NCI-H1436 treated with DMSO at 0.1 percent for 48 hours (cell line): Measurements from ENCODE around the gene PRKAR1B.
"Not testable (repeated sequence)": the region's sequence is repeated elsewhere in the genome, so short reads cannot be mapped to it uniquely, and the experiment has no call there.

Experiments
- DNase-seq: peaks from one replicate; lab custom pipeline; 2025; lab: John Stamatoyannopoulos, UW

Gene PRKAR1B

DNA sequence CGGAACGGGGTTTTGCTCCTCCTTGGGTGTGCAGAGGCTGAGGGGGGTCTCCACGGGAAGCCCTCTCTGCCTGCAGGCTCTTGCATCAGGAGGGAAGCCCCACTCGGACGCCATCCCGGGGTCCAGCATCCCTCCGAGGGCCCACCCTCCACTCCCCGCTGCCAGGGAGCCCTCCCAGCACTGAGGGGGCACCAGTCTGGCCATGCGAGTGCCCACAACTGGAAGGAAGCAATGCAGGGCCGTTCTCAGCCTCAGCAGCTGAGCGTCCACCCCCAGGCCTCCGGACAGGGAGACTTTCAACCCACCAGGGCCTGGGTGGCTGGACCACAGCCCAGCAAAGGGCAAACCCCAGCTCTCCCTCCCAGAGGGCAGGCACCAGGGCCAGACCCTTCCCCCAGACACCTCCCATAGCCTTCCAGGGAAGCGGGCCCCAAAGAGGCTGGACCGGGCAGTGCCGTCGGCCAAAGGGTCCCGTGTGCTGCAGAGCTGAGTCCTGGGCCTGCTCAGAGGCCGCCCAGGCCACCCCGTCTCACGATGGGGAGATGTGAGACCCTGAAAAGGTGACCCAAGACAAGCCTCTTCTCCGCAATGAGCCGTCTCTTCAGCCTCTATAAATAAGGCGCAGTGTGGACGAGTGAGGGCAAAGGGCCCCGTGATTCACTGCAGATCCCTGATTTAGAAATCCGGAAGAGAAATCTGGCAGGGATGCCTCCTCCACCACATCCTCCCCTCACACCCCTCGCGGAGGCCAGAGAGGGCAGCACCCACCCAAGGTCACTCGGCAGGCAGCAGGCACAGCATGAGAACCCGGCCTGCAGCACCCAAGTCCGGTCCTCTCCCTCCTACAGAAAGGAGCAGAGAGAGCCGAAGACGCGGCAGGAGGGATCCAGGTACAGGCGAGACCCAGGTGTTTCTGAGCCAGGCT is 82.4 kb downstream of the PRKAR1B start:
- no peak for DNase-seq

DNA sequence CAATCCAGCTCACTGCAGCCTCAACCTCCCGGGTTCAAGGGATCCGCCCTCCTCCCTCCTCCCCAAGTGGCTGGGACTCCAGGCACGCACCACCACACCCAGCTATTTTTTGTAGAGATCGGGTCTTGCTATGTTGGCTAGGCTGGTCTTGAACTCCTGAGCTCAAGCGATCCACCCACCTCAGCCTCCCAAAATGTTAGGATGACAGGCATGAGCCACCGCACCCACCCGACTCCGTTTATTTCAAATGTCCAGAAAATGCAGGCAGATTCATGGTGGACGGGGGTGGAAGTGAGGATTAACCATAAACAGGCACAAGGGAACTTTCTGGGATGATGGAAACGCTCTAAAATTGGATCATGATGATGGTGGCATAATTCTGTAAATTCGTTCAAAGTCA is 85.1 kb downstream of the PRKAR1B start:
- DNase-seq, result no peak

DNA sequence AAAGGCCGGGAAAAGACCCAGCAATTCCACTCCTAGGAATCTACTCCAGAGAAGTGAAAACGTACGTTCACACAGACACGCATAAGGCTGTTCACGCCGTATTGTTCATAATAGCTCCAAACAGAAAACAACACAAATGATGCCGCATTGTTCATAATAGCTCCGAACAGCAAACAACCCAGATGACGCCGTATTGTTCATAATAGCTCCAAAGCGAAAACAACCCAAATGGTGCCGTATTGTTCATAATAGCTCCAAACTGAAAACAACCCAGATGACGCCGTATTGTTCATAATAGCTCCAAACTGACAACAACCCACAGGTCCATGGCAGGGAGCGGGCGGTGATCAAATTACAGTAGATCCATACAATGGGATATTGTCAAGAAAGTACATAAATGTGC is 85.8 kb downstream of the PRKAR1B start:
- DNase-seq, result no peak

DNA sequence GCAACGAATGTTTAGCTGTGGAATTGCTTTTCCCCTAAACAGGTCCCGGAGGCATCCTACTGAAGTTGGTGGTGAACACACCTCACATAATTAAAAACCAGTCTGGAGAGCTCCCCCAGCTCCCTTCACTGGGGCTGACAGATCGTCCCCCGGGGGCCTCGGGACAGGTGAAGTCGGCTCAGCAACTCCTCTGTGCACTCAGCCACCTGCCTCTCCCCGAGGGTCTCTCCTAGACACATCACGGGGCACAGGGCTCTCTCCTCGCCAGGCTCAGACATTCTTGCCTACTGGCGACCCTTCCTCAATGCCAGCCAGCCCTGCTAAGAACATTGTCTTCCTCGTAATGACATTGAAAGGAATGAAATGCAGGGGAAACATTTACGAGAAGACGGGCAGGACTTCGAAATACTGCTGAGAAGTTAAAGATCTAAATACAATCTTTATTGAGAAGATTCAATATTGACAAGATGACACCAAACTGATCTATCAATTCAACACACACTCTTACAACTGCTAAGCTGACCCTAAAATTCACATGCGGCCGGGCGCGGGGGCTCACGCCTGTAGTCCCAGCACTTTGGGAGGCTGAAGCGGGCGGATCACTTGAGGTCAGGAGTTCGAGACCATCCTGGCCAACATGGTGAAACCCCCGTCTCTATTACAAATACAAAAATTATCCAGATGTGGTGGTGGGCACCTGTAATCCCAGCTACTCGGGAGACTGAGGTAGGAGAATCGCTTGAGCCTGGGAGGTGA is 88.6 kb downstream of the PRKAR1B start:
- DNase-seq, result no peak

DNA sequence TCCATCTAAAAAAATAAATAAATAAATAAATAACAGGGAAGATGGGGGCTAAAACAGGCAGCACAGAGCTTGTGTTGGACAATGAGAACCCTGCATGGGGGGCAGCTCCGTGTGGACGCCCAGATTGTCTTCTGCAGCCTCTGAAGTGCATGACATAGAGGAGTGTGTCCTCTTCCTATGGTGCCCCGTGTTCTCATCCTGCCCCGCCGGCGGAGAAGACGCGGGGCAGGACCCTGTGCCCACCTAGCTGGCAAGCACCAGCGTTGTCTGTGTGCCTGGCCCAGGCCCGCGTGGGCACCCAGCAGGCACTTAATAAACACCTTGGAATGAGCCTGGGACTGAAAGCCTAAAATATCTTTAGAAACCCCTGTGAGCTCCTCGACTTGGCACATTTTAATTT is 89.3 kb downstream of the PRKAR1B start:
- DNase-seq, result no peak

DNA sequence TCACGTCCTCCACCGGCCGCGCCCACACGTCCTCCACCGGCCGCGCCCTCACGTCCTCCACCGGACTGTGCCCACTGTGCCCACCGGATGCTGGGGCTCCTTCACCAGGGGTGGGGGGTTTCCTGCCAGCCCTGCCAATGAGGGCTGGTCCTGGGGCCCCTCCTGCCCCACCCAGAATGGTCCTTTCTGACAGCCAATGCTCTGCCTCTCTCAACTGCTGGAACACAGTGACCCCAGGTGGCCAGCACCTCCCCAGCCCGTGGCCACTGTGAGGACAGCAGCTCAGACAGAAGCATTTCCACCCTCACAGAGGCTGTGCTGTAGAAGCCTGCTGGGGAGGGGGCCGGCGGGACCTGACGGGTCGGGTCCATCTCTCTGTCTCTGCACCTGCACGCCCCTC is 90.7 kb downstream of the PRKAR1B start:
- no peak for DNase-seq

DNA sequence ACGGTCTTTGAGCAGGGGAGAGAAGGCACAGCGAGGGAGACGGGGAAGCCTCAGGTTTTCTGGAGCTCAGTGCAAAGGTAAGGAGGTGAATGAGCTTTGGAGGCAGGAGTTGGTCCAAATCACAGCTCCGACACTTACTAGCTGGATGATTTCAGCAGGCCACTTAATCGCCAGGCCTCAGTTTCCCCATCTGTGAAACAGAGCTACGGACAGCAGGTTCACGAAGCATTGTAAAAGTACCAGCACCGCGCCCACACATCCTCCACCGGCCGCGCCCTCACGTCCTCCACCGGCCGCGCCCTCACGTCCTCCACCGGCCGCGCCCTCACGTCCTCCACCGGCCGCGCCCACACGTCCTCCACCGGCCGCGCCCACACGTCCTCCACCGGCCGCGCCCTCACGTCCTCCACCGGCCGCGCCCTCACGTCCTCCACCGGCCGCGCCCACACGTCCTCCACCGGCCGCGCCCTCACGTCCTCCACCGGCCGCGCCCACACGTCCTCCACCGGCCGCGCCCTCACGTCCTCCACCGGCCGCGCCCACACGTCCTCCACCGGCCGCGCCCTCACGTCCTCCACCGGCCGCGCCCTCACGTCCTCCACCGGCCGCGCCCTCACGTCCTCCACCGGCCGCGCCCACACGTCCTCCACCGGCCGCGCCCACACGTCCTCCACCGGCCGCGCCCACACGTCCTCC is 91.2 kb downstream of the PRKAR1B start:
- DNase-seq, result not testable (repeated sequence)

DNA sequence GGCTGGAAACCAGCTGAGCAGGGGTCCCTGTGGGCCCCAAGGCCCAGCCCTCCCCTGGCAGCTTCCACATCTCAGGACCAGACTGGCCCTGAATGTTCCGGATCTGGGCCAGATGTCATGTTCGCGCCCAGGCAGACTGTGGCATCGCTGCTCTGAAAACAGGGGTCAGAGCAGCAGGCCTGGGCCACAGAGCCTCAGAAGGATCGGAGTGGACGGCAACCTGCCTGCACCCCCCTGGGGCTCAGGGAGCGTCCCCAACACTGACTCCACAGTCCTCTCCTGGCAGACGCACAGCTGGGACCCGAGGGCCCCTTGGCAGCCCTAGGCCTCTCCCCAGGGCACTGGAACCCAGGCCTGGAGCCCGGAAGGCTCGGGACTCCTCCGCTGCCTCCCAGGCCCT is 91.9 kb downstream of the PRKAR1B start:
- DNase-seq, result no peak

DNA sequence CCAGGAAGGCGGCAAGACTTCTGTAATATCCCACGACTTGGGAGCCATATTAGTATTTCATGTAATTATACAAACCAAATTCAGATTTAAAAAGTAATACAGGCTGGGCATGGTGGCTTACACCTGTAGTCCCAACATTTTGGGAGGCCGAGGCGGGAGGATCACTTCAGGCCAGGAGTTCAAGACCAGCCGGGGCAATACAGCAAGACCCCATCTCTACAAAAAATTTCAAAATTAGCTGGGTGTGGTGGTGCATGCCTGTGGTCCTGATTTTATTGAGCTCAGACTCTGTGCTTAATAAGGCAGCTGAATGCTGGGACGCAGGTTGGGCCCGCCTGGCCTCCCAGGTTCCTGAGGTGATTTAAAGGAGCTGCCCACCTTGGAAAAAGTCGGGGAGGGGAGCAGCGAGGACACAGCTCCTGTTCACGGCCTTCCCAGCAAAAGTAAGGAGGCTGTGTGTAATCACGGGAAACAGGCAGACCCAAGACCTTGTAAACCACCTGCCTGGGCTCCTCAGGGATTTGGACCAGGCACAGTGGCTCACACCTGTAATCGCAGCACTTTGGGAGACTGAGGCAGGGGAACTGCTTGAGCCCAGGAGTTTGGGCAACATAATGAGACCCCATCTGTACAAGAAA is 93.6 kb downstream of the PRKAR1B start:
- no peak for DNase-seq

DNA sequence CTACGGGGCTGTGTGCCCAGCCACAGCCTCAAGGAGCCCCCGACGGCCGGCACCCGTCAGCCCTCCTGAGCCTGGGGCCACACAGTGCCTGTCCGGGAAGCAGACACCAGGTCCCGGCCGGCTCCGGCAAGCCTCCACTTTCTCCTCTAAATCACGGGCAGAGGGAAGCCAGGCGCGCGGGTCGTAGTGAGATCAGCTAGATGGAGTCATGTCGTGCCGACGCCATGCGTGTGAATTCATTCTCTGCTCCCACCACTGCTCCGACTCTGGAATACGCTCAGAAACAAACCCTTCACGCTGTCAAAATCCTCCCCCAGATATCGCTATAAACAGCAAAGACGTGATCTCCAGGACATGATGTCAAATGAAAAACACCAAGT is 94.3 kb downstream of the PRKAR1B start:
- DNase-seq, result no peak

DNA sequence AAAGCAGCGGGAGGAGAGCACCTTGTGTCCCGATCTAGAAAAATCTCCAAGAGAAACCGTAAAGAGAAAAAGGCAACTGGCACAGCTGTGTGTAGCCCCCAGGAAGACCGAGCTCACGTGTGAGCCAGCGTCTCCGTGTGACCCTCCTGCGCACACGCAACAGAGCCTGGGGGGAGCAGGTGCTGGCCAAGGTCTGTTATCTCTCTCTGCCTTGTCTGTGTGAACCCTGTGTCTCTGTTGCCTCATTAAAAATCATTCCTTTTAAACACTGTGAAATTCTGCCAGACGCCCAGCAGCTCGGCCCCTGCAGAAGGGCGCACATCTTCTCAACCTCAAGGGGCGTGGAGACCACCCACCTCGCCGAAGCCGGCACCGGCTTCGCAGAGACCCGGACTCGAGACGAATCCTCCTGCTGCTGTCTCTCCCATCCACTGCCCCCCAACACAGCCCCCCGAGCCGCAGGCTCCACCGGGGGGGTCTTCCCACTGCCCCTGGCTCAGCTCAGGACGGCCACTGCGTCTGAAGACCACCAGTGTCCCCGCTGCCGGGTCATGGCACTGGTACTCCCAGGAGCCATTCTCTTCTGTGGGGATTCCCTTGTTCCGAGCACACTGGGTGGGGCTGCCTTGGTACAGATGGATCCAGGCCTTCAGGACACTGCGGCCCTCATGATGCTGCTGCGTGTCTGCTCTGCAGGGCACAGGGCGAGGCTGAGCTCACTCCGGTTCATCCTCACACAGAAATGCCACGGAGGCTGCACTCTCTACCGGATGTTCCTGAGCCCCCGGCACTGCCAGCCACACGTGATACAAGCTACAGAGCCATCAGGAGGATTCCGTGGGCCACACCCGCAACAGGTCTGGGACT is 94.9 kb downstream of the PRKAR1B start:
- no peak for DNase-seq

DNA sequence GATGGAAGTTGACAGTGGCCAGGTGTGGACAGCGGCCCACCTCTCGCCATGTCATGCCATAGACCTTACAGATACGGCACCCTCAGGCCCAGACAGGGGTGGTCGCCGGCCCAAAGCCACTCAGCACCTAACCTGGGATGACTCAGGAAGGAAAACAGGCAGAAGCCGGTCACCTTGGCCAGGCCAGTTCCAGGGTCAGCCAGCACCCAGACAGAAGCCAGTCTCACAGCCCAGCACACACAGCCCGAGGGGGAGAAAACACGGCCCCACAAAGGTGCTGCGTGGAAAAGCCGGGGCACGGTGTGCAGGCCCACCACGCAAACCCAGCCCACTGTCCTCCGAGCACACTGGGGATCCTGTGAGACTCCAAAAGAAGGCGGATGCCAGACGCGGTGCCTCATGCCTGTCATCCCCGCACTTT is 95.8 kb downstream of the PRKAR1B start:
- DNase-seq, result no peak

DNA sequence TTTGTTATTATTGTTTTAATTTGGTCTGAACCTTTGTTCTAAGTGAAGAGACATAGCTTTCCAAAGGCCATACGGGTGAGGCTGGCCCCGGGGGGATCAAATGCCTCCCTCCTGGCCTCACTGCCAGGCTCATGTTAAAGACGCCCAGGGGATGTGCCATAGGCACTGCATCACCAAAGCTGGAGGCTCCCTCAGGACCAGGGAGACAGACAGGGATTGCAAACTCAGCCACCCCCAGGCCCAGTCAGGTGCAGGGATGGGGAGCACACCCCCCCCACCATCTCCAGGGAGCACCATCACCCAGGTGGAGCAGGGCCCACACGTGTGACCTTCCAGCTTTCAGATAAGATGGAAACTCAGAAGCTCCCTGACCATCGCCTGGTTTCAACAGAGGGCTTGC is 96.5 kb downstream of the PRKAR1B start:
- DNase-seq, result no peak

DNA sequence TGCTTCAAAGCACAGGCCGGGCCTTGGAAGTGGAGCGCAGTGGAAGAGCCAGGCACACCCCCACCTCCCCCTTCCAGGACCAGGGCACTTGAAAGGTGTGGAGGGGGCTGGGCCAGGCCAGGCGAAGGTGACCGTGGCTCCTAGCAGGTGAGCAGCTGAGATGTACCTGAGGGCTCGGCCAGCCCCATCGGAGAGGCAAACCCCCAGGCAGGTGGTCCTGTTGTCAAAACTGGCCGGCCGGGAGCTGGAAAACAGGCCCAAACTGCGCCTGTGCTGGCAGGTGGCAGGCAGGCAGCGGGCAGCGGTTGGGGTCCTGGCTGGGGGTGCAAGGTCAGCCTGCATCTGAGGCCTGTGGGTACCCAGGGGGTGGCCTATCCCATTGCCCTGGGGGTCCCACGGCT is 97.0 kb downstream of the PRKAR1B start:
- DNase-seq, result no peak

DNA sequence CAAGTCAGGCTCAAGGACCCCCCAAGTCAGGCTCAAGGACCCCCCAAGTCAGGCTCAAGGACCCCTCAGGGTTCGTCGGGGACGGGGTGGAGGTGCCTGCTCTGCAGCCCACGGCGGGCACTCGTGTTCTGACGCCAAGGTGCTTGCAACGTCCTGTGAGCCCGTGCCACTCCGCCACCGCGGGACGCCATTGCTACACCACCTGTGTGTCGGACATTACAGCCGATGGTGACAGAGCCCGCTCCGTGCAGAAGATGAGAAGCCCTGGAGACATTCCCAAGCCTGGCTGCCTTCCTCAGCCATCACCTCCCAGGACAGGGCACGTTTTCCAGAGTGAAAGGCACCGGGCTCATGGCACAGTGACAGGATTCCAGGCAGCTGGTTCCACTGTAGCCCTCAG is 98.3 kb downstream of the PRKAR1B start:
- DNase-seq, result no peak

DNA sequence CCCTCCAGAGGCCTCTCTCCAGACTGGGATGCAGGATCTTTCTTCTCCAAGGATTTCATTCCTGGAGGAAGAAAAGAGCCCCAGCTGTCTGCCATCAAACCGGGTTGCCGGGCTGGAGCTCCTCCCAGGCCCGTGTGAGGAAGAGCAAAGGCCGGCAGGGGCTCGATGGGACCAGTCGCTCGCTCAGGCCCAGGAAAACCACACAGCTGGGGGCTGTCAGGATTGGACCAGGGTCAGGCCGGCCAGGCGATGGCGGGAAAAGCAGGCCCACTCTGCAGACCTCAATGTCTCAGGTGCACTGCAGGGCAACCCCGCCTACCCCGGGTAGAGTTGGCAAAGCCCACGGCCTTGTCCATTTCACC is 98.7 kb downstream of the PRKAR1B start:
- no peak for DNase-seq

DNA sequence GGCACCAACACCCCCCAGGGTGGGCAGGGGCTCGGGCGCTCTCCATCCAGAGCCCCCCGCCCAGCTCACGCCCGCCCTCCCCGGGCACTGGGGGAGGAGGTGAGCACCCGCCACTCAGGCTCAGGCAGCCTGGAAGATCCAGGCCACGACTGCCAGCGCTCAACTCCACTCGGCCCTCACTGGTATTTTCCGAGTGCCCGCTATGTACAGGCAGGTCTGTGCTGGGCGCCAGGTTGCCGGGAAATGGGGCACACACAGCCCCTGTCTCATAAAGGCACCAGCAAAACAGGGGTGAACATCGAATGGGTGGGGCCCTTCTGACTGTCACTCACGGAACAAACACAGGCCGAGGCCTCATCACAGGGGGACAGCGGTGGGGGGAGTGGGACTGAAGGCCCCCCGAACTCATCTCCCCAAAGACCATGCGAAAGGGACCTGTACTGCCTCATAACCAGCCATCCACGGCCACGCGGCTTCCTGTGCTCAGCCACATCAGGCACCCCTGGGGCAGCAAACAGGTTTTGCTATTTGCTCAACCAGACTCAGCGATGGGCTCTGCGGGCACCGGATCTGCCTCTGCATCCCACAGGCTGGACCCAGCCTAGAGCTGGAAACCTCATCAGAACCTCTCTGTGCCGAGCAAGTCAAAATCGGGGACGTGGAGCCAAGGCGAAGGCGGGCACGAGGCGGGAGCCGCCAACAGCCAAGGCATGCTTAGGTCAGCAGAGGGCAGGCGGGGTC is 99.2 kb downstream of the PRKAR1B start:
- DNase-seq, result no peak

DNA sequence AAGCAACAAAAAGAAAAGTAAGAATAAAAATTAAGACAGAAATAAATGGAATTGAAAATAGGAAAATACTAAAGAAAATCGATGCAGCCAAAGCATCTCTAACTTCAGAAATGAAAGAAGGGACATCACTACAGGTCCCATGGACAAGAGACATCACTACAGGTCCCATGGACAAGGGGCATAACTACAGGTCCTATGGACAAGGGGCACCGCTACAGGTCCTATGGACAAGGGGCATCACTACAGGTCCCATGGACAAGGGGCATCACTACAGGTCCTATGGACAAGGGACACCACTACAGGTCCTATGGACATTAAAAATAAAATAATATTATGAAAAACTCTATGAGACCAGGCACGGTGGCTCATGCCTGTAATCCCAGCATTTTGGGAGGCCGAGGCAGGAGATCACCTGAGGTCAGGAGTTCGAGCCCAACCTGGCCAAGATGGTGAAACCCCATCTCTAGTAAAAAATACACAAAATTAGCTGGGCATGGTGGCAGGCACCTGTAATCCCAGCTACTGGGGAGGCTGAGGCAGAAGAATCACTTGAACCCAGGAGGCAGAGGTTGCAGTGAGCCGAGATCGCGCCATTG is 101.6 kb downstream of the PRKAR1B start:
- no peak for DNase-seq

DNA sequence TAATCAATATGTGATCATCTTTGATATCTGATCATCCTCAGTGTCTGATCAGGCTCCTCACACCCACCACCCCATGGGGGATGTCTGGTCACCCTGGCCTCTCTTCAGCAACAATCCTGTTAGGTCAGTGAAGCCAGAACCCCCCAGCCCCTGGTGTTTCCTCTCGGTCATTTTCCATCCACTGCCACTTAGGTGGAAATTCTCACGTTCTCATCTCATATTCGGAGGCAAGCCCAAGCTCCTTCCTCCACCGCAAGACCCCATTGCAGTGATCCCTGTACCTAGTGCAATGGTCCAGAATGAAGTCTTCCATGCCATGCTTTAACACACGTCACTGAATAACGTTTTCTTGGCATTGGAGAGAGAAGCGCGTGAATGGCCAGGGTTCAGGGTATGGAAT is 103.6 kb downstream of the PRKAR1B start:
- no peak for DNase-seq

DNA sequence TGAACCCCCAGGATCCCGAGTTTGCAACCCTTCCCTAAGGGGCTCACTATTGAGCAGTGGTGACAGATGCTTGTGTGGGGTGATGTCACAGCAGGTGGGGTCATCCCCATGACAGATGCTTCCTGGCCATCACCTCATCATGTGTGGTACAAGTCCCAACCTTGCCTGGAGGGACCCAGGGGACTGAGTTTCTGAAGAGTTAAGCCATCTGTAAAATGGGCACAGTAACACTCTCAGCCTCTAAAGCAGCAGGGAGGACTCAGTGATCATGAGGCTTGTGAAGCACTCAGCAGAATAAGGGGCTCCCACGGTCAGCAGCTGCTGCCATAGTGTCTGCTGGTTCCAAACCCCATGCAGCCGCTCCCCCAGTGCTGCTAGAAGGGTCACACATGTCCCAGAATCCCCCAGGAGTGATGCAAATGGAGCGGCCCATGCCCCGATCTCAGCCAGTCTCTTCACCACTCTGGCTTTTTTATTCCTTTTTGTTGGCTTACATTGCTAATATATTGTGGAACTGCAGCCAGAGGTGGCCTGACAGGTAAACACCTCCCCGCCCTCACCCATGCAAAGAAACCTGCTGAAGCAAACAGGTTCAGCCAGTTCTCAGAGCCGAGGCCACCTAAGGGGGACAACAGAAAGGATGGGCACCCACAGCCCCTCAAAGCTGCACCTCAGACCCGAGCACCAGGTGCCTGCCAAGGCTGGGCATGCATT is 105.4 kb downstream of the PRKAR1B start:
- no peak for DNase-seq
